ENCODE results near the gene CPLX4. TPM values are rescaled to one million over a fixed set of nuclear protein-coding genes. Genes with fewer than 3 reads are reported as not detected.

Gene CPLX4
- polyA plus RNA-seq, 1 donor (not counting 4 experiments of a cell fraction or from before 2014, with no cell fraction given): not detected

DNA sequence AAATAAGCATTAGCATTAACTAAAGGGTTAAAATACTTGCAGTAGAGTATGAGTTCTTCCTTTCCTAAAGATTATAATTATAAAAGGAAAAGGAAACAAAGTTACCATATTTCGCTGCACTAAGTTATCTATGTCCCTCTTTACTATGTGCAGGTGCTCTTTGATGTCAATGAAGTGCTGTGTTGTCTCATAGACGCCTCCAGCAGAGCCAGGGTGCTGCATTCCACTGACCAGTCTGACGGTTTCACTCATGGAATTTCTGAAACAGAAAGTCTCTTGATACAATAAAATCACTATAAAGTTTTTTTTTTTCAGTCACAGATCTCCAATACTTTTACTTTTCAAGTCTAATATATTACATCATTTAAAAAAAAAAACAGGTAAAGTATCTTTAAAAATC, 14.5 kb upstream of the CPLX4 start:
- Histone ChIP-seq H2AFZ (ENCODE audit: control insufficient read depth, low read length) (no peak overlapping the region), H3K9me3 (ENCODE audit: control insufficient read depth, low read depth, low read length) (no peaks in the 10 kb centered on the region), H3K4me3 (ENCODE audit: control insufficient read depth in 2 of 3, extremely low read depth in 1 of 3, insufficient read depth in 2 of 3, low read depth in 1 of 3, low read length in 3 of 3) (no peak overlapping the region), H3K4me1 (ENCODE audit: control insufficient read depth, extremely low read depth, insufficient read depth, low read length) (no peaks in the 10 kb centered on the region), H3K4me2 (ENCODE audit: control insufficient read depth, extremely low read depth, insufficient read depth, low read depth, low read length) (no peak overlapping the region), H3K27me3 (ENCODE audit: control insufficient read depth, extremely low read depth, insufficient read depth, low read length) (no peaks in the 10 kb centered on the region), H3K9ac (ENCODE audit: control insufficient read depth, extremely low read depth, insufficient read depth, low read length) (no peak overlapping the region), H3K27ac (ENCODE audit: control insufficient read depth, insufficient read depth, low read length) (no peak overlapping the region), H4K20me1 (ENCODE audit: control insufficient read depth, extremely low read depth, insufficient read depth, low read length) (no peaks in the 10 kb centered on the region), H3K36me3 (ENCODE audit: control insufficient read depth in 2 of 2, extremely low read depth in 1 of 2, insufficient read depth in 2 of 2, low read length in 2 of 2) (peaks cover 3 to 6% of the 10 kb centered on the region in 2 experiments), H3K9me1 (ENCODE audit: control insufficient read depth, extremely low read depth, insufficient read depth, low read length) (no peaks in the 10 kb centered on the region), H3K79me2 (ENCODE audit: control insufficient read depth, insufficient read depth, low read length) (no peaks in the 10 kb centered on the region)
- dilution Hi-C loops (cut with MboI; ENCODE audit: extremely low pct_ligation_motif_present, low sequenced_read_pairs): no loop called here
- TF ChIP-seq, protein P1, sequence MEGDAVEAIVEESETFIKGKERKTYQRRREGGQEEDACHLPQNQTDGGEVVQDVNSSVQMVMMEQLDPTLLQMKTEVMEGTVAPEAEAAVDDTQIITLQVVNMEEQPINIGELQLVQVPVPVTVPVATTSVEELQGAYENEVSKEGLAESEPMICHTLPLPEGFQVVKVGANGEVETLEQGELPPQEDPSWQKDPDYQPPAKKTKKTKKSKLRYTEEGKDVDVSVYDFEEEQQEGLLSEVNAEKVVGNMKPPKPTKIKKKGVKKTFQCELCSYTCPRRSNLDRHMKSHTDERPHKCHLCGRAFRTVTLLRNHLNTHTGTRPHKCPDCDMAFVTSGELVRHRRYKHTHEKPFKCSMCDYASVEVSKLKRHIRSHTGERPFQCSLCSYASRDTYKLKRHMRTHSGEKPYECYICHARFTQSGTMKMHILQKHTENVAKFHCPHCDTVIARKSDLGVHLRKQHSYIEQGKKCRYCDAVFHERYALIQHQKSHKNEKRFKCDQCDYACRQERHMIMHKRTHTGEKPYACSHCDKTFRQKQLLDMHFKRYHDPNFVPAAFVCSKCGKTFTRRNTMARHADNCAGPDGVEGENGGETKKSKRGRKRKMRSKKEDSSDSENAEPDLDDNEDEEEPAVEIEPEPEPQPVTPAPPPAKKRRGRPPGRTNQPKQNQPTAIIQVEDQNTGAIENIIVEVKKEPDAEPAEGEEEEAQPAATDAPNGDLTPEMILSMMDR (optimal IDR thresholded peaks at IDR 0.05 in 1 of 3, IDR thresholded peaks at IDR 0.05 in 1 of 3, conservative IDR thresholded peaks at IDR 0.05 in 1 of 3; ENCODE audit: extremely low read depth in 1 of 3, insufficient read depth in 2 of 3, low read length in 3 of 3): no peak
- TF ChIP-seq EZH2 (IDR thresholded peaks at IDR 0.05; ENCODE audit: low read length): no peak
- FAIRE-seq: no peak
- DNase-seq (ENCODE audit: low read depth, low spot score): no peak

GRCh38 chr18:59328683-59329082, 10.2 kb upstream of the CPLX4 start:
- no peaks in the 10 kb centered on the region for H3K4me1 ChIP-seq (ENCODE audit: control insufficient read depth, extremely low read depth, insufficient read depth, low read length)
- H3K27me3 ChIP-seq (ENCODE audit: control insufficient read depth, extremely low read depth, insufficient read depth, low read length): no peaks in the 10 kb centered on the region
- no peak overlapping the region for H3K9ac ChIP-seq (ENCODE audit: control insufficient read depth, extremely low read depth, insufficient read depth, low read length)
- no peak overlapping the region for H3K4me3 ChIP-seq (ENCODE audit: control insufficient read depth in 2 of 3, extremely low read depth in 1 of 3, insufficient read depth in 2 of 3, low read depth in 1 of 3, low read length in 3 of 3)
- dilution Hi-C loops (cut with MboI; ENCODE audit: extremely low pct_ligation_motif_present, low sequenced_read_pairs): no loop called here
- no peaks in the 10 kb centered on the region for H3K9me3 ChIP-seq (ENCODE audit: control insufficient read depth, low read depth, low read length)
- peaks cover 6 to 8% of the 10 kb centered on the region in 2 experiments for H3K36me3 ChIP-seq (ENCODE audit: control insufficient read depth in 2 of 2, extremely low read depth in 1 of 2, insufficient read depth in 2 of 2, low read length in 2 of 2)
- H3K9me1 ChIP-seq (ENCODE audit: control insufficient read depth, extremely low read depth, insufficient read depth, low read length): no peaks in the 10 kb centered on the region
- no peak overlapping the region for H2AFZ ChIP-seq (ENCODE audit: control insufficient read depth, low read length)
- H3K79me2 ChIP-seq (ENCODE audit: control insufficient read depth, insufficient read depth, low read length): no peaks in the 10 kb centered on the region
- H3K27ac ChIP-seq (ENCODE audit: control insufficient read depth, insufficient read depth, low read length): no peak overlapping the region
- DNase-seq (ENCODE audit: low read depth, low spot score) (no peak), FAIRE-seq (no peak)
- no peak overlapping the region for H3K4me2 ChIP-seq (ENCODE audit: control insufficient read depth, extremely low read depth, insufficient read depth, low read depth, low read length)
- H4K20me1 ChIP-seq (ENCODE audit: control insufficient read depth, extremely low read depth, insufficient read depth, low read length): no peaks in the 10 kb centered on the region
- TF ChIP-seq, protein P1 (optimal IDR thresholded peaks at IDR 0.05 in 1 of 3, IDR thresholded peaks at IDR 0.05 in 1 of 3, conservative IDR thresholded peaks at IDR 0.05 in 1 of 3; ENCODE audit: extremely low read depth in 1 of 3, insufficient read depth in 2 of 3, low read length in 3 of 3): no peak
- TF ChIP-seq EZH2 (IDR thresholded peaks at IDR 0.05; ENCODE audit: low read length): no peak

All from keratinocyte (primary cell).